Rectal smooth muscle tissue (tissue), 1 donor: ENCODE measurements around the gene FAM120C.

Source experiments
- H3K27ac ChIP-seq: one replicate; pipeline ENCODE4 v1.7.0; 2013; ENCODE audit warnings: low read depth, low read length, inconsistent platforms
- H3K27me3 ChIP-seq: one replicate; pipeline ENCODE4 v1.7.0; 2013; ENCODE audit warnings: low read length; ENCODE audit not compliant: control insufficient read depth, insufficient read depth
- H3K36me3 ChIP-seq: one replicate; pipeline ENCODE4 v1.7.0; 2013; ENCODE audit warnings: low read length; ENCODE audit not compliant: control insufficient read depth, insufficient read depth
- H3K4me1 ChIP-seq: one replicate; pipeline ENCODE4 v1.7.0; 2013; ENCODE audit warnings: low read length; ENCODE audit not compliant: control insufficient read depth, insufficient read depth
- H3K4me3 ChIP-seq: one replicate; pipeline ENCODE4 v1.7.0; 2013; ENCODE audit warnings: low read length
- H3K9ac ChIP-seq: one replicate; pipeline ENCODE4 v1.7.0; 2013; ENCODE audit warnings: low read length

FAM120C gene

DNA sequence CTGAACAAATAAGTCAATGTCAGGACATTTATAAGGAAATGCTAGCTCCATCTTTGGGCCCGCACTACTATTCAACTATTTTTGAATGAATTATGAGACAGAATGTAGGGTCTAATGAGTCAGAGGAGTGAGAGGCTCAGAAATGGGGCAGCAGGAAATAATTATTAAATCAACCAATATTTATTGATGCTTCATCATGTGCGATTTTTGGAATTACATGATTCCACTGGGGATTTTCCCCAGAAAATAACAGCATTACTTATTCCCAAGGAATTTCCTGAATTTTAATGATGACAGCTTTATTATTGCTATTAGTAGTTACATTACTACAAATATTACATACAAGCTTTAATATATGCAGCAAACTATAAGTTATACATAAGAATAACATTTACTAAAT, 89.5 kb downstream of the FAM120C start:
- H3K27ac ChIP-seq: no peak overlapping the region
- H3K4me1 ChIP-seq: no peaks in the 10 kb centered on the region
- H3K36me3 ChIP-seq: no peaks in the 10 kb centered on the region
- H3K9ac ChIP-seq: no peak overlapping the region
- H3K27me3 ChIP-seq: no peaks in the 10 kb centered on the region
- no peak overlapping the region for H3K4me3 ChIP-seq

DNA sequence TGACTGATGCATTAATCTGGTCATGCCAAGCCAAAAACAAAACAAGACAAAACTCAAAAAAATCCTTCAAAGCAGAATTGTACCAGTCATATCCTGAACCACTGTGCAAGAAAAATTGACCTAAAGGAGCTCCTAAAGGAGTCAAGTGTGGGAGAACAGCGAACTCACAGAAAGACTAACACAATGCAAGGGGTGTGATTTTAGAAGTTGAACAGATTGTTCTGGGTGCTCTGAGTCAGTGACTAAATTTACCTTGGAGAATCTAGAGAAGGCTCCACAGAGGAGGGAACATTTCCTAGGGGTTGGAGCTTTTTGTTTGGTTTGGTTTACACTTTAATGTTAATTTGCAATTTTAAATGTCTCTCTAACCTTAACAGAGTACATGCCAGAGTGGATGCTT, 89.9 kb downstream of the FAM120C start:
- H3K4me3 ChIP-seq: no peak overlapping the region
- no peaks in the 10 kb centered on the region for H3K4me1 ChIP-seq
- H3K27ac ChIP-seq: no peak overlapping the region
- no peaks in the 10 kb centered on the region for H3K36me3 ChIP-seq
- H3K9ac ChIP-seq: no peak overlapping the region
- no peaks in the 10 kb centered on the region for H3K27me3 ChIP-seq

DNA sequence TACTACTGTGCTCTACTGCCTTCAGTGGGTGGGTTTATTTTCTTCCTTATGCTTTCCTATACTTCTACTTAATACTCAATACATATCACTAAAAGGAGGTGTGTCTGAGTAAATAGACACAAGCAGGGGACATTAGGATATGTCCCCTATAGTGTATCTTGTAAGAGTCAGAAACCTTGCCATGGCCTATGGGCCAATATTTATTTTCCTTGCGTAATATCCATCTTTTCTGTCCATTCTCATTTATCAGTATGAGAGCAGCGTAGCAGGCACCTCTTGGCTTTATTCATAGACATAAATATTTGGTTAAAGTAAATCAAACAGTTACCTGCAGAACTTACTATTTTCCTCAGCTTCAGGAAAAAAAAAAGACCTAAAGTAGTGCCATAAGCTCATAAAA, 92.2 kb downstream of the FAM120C start:
- Histone ChIP-seq H3K27ac (no peak overlapping the region), H3K36me3 (no peaks in the 10 kb centered on the region), H3K4me3 (no peak overlapping the region), H3K27me3 (no peaks in the 10 kb centered on the region), H3K4me1 (no peaks in the 10 kb centered on the region), H3K9ac (no peak overlapping the region)

DNA sequence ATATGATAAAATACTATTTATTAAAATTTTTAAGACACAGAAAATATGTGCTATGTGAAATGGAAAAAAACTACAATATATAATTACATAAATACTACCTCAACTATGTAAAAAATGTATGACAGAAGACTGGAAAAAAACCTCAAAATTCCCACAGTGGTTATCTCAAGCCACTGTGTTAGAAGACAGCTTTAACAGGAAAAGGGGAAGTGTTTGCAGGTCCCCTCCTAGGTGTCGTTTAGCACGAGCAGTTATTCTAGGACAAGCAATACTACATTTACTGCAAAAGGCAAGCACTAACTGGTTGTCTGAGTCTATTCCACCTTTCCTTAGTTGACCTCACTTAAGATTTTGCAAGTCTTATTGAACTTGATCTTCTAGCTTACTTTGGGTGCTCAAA, 93.9 kb downstream of the FAM120C start:
- no peaks in the 10 kb centered on the region for H3K36me3 ChIP-seq
- H3K27me3 ChIP-seq: no peaks in the 10 kb centered on the region
- H3K9ac ChIP-seq: no peak overlapping the region
- no peak overlapping the region for H3K4me3 ChIP-seq
- H3K27ac ChIP-seq: no peak overlapping the region
- no peaks in the 10 kb centered on the region for H3K4me1 ChIP-seq

DNA sequence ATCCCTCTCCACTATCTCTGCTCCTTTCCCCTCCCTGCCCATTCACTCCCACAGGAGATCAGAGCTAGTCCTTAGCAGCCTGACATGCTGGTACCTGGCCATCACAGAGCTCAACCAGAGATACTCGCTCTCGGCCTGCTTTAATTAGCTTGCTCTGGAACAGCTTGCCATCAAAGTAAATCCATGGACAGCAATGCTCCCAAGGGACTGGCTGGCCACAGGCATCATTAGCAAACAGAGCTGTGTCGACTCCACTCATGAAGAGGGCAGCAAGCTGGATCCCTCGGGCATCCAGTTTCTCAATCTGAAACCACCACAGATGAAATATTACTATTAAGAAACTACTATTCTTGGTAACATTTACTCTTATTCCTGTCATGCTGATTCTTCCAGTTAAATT, 95.4 kb downstream of the FAM120C start:
- H3K4me1 ChIP-seq: no peaks in the 10 kb centered on the region
- no peak overlapping the region for H3K27ac ChIP-seq
- no peak overlapping the region for H3K4me3 ChIP-seq
- no peaks in the 10 kb centered on the region for H3K27me3 ChIP-seq
- H3K9ac ChIP-seq: no peak overlapping the region
- no peaks in the 10 kb centered on the region for H3K36me3 ChIP-seq

DNA sequence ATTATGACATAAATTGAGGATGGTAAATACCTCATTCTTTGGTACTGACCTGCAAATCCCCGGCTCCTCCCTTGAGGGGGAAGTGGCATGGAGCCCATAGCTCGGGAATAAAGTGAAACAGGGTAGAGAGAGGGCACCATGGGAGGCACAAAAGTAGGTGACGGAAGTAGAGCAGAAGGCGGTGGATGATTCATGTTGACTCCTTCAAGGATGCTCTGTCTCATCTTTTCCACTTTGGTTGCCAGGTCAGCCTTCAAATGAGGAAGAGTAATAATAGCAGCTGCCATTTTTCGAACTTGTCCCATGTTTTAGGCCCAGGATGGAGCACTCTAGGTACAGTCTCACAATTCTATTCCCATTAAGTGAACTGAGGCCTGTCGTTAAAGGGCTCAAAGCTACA, 97.4 kb downstream of the FAM120C start:
- no peaks in the 10 kb centered on the region for H3K36me3 ChIP-seq
- H3K4me3 ChIP-seq: no peak overlapping the region
- no peak overlapping the region for H3K27ac ChIP-seq
- H3K9ac ChIP-seq: no peak overlapping the region
- no peaks in the 10 kb centered on the region for H3K27me3 ChIP-seq
- H3K4me1 ChIP-seq: no peaks in the 10 kb centered on the region

DNA sequence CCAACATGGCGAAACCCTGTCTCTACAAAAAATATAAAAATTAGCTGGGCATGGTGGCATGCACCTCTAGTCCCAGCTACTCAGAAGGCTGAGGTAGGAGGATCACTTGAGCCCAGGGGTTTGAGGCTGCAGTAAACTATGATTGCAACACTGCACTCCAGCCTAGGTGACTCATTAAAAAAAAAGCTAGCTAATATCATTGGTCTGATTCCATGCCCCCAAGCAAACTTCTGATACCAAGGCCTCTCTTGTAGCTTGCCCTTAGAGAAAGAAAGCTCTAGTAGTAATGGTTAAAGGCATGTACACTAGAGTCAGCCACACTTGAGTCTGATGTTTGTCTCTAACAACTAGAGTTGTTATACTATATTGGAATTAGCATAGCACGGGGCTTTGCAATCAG, 106.2 kb downstream of the FAM120C start:
- Histone ChIP-seq H3K27me3 (no peaks in the 10 kb centered on the region), H3K4me1 (no peaks in the 10 kb centered on the region), H3K36me3 (peaks cover 4% of the 10 kb centered on the region), H3K27ac (no peak overlapping the region), H3K9ac (no peak overlapping the region), H3K4me3 (no peak overlapping the region)

DNA sequence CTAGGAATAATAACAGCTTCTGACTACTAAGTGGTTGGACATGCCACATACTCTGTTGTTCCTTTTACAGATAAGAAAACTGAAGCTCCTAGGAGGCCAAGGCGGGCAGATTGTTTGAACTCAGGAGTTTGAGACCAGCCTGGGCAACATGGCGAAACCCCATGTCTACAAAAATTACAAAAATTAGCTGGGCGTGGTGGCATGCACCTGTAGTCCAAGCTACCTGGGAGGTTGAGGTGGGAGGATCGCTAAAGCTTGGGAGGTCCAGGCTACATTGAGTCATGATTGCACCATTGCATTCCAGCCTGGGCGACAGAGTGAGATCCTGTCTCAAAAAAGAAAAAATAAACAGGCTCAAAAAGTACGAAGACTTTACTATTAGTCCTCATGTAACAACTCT, 108.2 kb downstream of the FAM120C start:
- Histone ChIP-seq H3K4me3 (no peak overlapping the region), H3K9ac (no peak overlapping the region), H3K27me3 (no peaks in the 10 kb centered on the region), H3K27ac (no peak overlapping the region), H3K36me3 (peaks cover 1% of the 10 kb centered on the region), H3K4me1 (no peaks in the 10 kb centered on the region)

DNA sequence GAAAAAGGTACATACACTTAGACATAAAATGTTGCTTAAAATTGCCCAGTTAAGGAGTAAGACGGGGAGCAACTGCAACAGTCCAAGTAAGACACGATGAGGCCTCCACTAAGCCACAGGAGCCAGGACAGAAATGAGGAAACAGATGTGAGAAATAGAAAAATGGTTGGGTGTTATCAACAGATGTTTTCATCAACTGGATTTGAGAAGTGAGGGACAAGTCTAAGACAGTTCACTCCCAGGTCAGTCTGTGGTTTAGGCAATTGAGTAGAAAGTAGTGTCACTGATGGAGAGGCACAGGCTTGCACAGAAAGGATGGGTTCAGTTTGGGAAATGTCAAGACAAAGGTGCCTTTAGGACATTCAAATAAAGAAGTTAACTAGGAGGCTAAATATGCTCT, 115.3 kb downstream of the FAM120C start:
- H3K9ac ChIP-seq: no peak overlapping the region
- no peak overlapping the region for H3K4me3 ChIP-seq
- no peaks in the 10 kb centered on the region for H3K36me3 ChIP-seq
- H3K27me3 ChIP-seq: no peaks in the 10 kb centered on the region
- H3K27ac ChIP-seq: no peak overlapping the region
- H3K4me1 ChIP-seq: no peaks in the 10 kb centered on the region

DNA sequence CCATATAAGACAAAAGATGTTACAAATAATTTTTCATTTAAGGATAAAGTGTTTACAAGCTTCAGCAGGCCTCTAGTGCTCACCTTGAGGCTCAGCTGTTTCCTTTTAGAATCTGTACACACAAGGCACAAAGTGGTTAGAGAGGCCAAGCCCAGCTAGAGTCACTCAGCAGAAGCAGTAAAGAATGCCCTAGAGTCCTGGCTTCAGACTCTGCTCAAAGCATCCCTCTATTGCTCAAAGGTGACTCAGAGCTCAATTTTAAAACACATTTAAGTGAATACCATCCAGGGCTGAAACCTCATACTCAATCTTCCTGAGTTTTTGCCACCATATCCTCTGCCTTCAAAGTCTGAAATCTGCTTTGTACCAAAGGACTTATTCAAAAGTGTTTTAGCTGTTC, 116.2 kb downstream of the FAM120C start:
- H3K9ac ChIP-seq: no peak overlapping the region
- H3K36me3 ChIP-seq: no peaks in the 10 kb centered on the region
- no peaks in the 10 kb centered on the region for H3K4me1 ChIP-seq
- no peak overlapping the region for H3K27ac ChIP-seq
- no peaks in the 10 kb centered on the region for H3K27me3 ChIP-seq
- H3K4me3 ChIP-seq: no peak overlapping the region

DNA sequence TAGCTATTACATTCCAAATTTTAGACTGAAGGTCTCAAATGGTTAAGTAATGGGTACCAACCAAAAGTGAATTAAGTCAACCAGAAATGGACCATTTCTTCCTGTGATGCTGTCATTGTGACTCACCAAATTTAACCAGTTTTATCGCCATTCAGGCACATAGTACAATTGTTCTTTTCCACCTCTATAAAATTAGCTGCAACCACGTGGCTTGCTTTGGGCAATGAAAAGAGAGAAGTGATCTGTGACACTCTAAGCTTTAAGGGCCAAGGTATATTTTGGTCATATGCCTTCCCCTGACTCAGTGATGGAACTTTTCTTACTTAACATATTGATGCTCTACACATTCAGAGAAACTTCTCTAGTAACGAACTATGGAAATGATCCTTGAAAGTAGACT, 118.5 kb downstream of the FAM120C start:
- Histone ChIP-seq H3K9ac (no peak overlapping the region), H3K27me3 (no peaks in the 10 kb centered on the region), H3K4me1 (no peaks in the 10 kb centered on the region), H3K27ac (no peak overlapping the region), H3K36me3 (no peaks in the 10 kb centered on the region), H3K4me3 (no peak overlapping the region)

DNA sequence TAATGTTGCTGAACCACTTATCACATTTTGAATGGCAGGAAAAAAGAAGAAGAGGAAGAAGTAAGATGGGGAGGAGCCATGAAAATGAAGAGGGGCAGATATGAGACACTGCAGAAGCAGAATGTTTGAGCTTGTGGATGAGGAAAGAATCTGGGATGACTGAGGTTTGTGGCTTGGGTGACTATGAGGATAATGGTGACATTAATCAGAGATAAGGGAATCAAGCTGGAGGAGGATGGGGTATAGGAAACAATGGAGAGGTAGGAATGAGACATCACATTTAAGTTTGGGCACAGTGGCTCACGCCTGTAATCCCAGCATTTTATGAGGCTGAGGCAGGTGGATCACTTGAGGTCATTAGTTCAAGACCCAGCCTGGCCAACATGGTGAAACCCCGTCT, 119.7 kb downstream of the FAM120C start:
- Histone ChIP-seq H3K27ac (no peak overlapping the region), H3K4me3 (no peak overlapping the region), H3K4me1 (no peaks in the 10 kb centered on the region), H3K36me3 (no peaks in the 10 kb centered on the region), H3K27me3 (no peaks in the 10 kb centered on the region), H3K9ac (no peak overlapping the region)

DNA sequence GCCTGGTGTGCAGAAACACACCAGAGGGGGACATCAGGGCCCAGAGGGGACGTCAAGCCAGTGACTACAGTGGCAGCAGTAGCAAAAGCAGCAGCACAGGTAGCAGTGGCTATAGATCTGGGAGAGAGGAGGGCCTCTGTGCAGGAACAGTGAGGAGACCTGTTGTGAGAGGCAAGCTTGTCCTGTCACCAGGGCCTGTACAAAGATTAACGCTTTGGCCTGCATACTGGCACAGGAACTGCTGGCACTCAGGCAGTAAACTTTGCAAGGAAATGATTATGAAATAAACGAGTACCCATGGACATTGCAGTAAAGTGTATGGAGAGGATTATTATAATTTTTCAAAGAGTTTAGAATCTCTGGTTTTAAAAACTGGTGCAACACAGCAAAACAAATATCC, 133.3 kb downstream of the FAM120C start:
- Histone ChIP-seq H3K36me3 (no peaks in the 10 kb centered on the region), H3K27me3 (no peaks in the 10 kb centered on the region), H3K4me3 (no peak overlapping the region), H3K4me1 (no peaks in the 10 kb centered on the region), H3K27ac (no peak overlapping the region), H3K9ac (no peak overlapping the region)

DNA sequence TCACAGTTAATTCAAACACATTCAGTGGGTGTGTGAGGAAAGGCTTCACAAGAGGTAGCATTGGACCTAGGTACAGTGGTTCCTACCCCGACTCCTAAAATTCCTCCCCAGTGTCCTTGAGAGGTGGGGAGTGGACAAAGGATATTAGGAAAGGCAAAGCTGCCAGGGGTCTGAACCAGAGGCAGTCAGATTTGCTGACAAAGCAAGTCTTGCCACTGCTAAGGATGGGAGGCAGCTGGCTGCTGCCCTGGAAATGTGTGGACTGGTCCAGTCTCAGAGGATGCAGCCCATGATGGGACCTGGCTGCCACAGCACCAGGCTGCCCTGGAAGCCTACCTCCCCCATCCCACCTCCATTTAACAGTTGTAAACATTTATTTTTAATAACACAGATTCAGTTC, 134.6 kb downstream of the FAM120C start:
- no peak overlapping the region for H3K27ac ChIP-seq
- H3K36me3 ChIP-seq: no peaks in the 10 kb centered on the region
- H3K4me1 ChIP-seq: no peaks in the 10 kb centered on the region
- no peak overlapping the region for H3K9ac ChIP-seq
- H3K4me3 ChIP-seq: no peak overlapping the region
- H3K27me3 ChIP-seq: no peaks in the 10 kb centered on the region
